Activated T-helper 1 cell treated with anti-CD3 and anti-CD28 coated beads, Interleukin-2, amount 50 U/mL, for 16 hours (primary cell): ENCODE measurements around the gene RAD23B.
"Not testable (repeated sequence)": the region's sequence is repeated elsewhere in the genome, so short reads cannot be mapped to it uniquely, and the experiment has no call there.

Experiments used
- DNase-seq, 2 donors: peaks; one replicate each; pipeline ENCODE4 v3.0.0-alpha.2; 2020; ENCODE audit warnings: low read depth in 1 of 2, low spot score in 1 of 2

RAD23B gene

DNA sequence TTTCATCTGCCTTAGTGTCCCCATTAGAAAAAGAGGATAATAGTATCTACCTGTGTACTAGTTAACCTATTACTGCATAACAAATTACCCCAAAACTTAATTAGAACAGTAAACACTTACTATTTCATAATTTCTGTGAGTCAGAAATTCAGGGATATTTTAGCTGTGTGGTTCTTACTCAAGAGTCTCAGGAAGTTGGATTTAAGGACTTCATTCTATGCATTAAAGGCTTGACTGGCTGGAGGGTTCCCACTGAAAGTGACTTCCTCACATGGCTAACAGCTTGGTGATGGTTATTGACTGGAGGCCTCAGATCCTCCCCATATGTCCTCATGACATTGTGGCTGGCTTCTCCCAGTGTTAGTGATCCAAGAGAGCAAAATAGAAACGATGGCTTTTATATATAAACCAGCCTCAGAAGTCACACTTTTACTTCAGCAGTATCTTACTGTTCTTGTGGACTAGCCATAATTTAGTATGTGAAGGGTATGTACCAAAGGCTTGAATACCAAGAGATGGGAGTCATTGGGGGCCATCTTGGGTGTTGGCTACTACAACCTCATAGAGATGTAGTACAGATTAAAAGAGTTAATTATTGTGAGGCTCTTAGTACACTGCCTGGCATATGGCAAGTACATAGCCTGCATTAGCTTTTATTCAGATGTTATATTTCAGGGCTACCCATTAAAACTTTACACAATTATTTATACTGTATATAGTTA lies 9.9 kb downstream of the RAD23B start:
- no peak for DNase-seq

DNA sequence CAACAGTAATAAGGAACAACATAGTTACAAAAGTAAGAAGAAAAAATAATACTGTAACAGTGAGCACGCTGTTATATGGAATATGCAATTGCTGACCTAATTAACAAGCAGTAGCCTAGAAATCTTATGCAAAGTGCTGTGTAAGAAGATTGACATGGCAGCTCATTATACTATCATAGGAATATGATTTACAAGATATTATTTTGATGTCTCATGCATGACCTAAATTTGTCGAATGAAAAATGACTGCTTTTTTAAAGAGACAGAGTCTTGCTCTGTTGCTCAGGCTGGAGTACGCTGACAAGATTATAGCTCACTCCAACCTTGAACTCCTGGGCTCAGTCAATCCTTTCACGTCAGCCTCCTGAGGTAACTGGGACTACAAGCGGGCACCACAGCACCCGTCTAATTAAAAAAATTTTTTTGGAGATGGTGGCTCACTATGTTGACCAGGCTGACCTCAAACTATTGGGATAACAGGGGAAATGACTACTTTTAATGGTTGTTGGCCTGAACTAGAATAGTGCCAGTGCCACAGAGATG lies 10.5 kb downstream of the RAD23B start:
- DNase-seq = no peak

GRCh38 chr9:107294756-107295155 lies 11.7 kb downstream of the RAD23B start:
- DNase-seq = no peak

DNA sequence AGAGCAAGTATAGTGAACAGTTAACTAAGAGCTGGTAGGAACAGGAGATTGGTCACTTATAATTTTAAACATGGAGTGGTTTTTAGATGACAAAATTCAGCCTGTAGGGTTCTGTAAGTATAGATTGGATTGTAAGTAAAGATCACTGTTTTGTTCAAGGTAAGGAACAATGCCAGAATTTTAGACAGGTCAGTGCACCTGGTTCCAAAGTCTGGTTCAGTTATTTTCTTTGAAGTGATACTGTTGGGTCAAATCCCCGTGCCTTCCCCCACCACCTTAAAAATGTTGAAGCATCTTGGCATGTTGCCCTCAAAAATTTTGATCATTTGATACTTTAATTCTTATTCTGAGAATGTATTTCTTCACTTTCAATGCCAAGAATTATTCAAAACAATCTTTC lies 12.9 kb downstream of the RAD23B start:
- no peak for DNase-seq

- DNase-seq = not testable (repeated sequence)
Observed at GRCh38 chr9:107296592-107296991, 13.5 kb downstream of the RAD23B start.

DNA sequence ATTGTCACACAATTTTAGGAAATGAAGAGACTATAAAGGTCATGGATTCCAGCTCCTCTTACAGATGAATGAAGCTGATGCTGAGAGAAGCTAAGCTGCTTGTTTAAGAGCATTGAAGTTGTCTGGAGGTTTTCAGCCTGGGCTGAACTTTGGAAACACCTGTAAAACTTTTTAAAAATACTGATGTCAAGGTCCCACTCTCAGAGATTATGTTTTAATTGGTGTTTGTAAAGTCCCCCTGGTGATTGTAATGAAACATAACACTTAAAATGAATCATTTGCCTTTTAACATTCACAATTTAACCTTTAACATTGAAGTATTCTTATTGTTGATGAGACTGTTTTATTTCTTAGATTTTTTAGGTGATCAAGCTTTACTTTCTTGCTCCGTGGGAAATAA lies 16.4 kb downstream of the RAD23B start:
- no peak for DNase-seq

DNA sequence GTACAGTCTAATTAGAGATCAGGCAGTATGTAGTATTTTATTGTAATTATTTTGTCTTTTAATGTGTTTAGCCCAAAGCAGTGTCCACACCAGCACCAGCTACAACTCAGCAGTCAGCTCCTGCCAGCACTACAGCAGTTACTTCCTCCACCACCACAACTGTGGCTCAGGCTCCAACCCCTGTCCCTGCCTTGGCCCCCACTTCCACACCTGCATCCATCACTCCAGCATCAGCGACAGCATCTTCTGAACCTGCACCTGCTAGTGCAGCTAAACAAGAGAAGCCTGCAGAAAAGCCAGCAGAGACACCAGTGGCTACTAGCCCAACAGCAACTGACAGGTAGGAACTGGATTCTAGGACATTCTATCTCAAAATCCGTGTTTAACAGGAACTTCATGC lies 23.2 kb downstream of the RAD23B start:
- no peak for DNase-seq

- no peak for DNase-seq
Observed at GRCh38 chr9:107307331-107307730, 24.3 kb downstream of the RAD23B start.

GRCh38 chr9:107308461-107308860 lies 25.4 kb downstream of the RAD23B start:
- no peak for DNase-seq

GRCh38 chr9:107309271-107309670 lies 26.2 kb downstream of the RAD23B start:
- DNase-seq = no peak

DNA sequence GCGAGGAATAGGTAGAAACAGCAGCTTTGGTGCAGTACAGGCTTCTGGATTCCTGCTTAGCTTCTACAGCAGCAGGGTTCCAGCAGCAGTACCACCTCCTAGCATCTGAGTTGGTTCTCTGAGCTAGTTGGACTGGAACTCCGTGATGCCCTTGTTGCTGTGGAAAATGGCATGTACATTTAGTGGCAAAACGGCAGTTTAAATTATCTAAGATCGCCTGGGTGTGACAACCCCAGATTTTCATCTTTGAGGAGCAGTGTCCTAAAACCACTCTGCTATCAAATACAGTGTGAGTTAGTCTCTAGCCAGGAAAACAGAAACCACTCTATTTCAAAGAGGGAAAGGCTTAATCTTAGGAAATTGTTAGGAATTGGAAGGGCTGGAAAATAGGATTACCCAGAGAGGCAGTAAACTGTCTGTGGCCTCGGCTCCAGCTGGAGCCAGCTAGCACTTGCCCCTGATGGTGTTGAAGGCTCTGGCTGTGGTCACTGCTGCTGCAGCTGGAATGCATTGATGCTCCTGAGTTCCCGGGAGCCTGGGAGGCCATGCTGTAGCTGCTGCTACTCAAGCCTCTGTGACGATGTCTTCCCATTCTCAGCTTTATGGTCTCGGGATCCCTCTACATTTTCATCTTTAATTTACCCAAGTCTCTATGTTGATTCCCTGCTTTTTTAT lies 29.4 kb downstream of the RAD23B start:
- DNase-seq = no peak

GRCh38 chr9:107313555-107314096 lies 30.5 kb downstream of the RAD23B start:
- DNase-seq = no peak

DNA sequence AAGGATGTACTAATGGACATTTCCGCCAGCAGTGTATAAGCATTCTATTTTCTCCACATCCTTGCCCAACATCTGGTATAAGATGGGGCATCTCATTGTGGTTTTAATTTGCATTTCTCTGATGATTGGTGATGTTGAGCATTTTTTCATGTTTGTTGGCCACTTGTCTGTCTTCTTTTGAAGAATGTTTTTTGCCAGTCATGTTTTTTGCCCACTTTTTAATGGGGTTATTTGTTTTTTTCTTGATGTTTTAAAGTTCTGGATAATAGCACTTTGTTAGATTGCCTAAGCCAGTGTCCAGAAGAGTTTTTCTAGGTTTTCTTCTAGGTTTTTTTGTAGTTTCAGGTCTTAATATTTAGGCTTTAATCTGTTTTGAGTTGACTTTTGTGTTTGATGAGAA lies 31.7 kb downstream of the RAD23B start:
- no peak for DNase-seq

DNA sequence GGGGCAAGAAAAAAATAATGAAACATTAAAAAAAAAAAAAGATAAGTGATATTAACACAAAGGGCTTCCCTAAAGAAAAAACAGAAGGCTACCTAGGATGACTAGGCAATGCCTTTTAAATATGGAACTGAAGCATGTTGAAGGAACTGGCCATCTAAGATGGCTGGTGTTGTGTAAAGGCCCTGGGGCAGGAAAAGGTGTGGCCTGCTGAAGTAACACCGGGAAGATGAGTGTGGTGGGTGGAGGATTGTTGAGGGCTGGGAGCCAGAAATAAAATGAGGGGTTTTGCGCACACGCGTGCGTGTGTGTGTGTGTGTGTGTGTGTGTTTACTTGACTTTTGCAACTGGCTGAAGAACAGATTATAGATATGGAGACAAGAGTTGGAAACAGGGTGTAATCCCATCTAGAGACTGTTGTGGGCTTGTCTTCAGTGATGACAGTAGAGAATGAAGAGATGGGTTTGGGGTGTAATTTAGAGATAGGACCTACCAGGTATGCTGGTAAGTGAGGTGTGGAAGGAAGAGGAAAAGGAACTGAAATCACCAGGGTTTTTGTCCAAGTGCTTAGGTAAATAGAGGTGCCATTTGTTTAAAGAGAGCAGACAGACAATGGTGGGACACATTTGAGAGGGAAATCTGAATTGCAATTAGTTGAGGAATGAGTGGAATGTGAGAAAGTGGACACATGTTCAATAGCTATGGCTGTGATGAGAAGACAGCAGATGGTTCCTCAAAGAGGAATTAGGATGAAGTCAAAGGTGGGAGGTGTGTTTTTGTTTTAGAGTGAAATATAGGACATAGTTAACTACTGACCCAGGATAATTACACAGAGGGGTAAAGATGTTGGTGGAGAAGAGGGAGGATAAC lies 33.9 kb downstream of the RAD23B start:
- DNase-seq = no peak

DNA sequence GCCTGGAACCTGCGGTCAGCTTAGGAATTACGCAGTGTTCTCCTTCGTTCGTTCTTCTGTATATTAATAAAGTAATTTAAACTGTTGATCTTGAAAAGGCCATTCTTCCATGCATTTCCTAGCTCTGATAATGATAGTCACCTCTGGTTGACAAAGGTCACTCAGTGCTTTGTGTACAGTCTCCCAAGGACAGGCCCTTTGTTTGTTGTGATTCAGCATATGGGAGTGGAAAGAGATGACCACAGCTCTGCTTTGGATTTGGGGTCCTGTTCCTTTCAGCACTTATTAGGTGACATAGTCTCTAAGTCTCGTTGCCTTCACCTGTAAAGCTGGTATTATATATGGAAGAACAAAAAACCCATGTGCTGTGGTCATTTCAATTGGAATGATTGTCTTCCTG lies 39.6 kb downstream of the RAD23B start:
- DNase-seq = no peak

DNA sequence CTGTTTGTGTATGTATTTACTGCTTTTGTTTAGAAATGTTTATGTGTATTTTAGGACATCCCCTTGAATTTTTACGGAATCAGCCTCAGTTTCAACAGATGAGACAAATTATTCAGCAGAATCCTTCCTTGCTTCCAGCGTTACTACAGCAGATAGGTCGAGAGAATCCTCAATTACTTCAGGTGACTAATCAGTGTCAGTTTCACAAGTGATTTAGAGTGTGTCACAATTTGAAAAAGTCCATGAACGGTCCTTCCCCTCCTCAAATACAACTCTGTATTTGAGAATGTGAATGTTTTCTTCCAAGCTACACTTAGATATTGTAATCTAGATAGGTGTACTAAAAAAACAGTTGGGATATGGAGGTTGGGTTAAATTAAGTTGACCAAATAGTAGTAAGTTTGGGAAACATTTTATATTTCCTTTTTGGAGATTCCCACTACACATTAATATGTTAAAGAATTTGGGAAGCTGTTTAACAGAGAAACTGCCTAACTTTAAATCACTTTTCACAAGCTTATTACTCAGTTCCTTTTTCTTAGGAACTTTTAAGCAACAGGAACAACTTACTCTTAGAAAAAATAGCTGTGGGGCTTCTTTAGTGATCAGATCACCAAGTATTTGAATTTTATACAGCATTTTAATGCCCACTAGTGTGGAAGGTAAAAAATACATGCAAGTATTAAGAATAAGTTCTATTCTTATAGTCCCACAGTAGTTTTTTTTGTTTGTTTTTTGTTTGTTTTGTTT lies 40.9 kb downstream of the RAD23B start:
- DNase-seq = no peak

GRCh38 chr9:107325842-107326241 lies 42.8 kb downstream of the RAD23B start:
- DNase-seq = no peak

DNA sequence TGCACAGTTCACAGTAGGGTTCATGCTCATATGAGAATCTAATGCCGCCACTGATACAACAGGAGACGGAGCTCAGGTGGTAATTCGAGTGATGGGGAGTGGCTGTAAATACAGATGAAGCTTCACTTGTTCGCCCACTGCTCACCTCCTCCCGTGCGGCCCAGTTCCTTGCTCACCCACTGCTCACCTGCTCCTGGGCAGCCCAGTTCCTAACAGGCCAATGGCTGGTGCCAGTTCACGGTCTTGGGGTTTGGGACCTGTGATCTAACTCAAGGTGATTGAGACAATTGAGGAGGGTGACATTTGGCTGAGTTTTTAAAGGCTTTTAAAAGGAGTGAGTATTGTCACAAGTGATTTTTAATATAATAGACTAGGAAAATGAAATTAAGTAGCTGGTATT lies 45.4 kb downstream of the RAD23B start:
- no peak for DNase-seq

DNA sequence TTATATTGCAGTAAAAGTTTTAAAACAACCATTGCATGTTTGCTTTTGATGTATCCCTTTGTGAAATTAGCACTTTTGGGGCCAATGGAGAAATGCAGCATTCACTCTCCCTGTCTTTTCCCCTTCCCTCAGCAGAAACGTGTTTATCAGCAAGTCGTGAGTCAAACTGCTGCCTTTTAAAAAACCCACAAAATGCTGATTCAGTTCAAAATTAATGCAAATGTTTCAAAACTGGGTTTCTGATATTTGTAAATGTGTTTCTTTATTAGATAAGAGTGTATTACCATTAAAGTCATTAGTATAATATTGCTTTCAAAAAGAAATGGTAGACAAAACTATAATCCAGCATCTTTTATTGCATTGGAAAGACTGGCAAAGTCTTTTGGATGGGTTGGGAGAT lies 47.3 kb downstream of the RAD23B start:
- no peak for DNase-seq

DNA sequence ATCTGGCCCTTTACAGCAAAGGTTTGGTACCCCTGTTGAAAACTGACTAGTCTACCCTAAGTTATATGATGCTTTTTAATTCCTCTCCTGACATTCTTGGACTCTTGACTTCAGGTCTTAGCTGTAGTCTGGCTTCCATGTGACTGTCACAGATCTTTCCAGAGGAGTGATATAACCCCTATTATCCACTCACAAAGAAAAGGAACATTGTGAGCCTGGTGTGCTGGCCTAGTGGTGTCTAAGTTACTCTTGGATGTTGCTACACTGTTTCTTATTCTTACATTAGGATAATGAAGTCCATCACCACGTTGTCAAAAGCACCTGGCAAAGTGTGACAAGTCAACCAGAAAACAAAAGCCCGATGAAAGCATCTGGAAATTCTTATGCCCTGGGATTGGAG lies 49.8 kb downstream of the RAD23B start:
- no peak for DNase-seq

GRCh38 chr9:107333363-107333762 lies 50.3 kb downstream of the RAD23B start:
- DNase-seq = no peak
